HG03558 (cell line): Measurements from ENCODE around the gene GARNL3.

ENCODE experiments used
- ATAC-seq: cut with Tn5 transposase; IDR thresholded peaks from one replicate; pipeline ENCODE4 v1.9.1; 2021; ENCODE audit warnings: moderate number of reproducible peaks; ENCODE audit not compliant: unreplicated experiment; ENCODE audit errors: extremely low read depth

Gene GARNL3

GRCh38 chr9:127269449-127269848 is 4.9 kb downstream of the GARNL3 start:
- ATAC-seq: no peak

GRCh38 chr9:127273326-127273725 is 8.8 kb downstream of the GARNL3 start:
- ATAC-seq: no peak

GRCh38 chr9:127277099-127277498 is 12.5 kb downstream of the GARNL3 start:
- no peak for ATAC-seq

- ATAC-seq: no peak
These were observed 13.2 kb downstream of the GARNL3 start for GRCh38 chr9:127277770-127278169.

DNA sequence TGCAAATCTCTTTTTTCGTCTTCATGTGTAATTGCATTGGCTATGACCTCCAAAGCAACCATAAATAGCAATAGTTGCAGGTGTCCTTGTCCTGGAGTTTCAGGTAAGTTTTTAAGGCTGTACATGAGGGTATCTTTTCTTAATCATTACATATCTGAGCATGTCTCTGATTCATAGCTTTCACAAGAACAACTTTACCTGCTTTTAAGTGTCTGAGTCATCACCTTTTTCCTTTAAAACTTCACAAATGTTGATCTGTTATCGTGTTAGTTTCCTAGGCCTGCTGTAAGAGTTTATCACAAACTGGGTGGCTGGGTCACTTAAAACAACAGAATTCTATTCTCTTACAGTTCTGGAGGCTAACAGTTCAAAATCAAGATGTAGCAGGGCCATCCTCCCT is 13.8 kb downstream of the GARNL3 start:
- no peak for ATAC-seq

GRCh38 chr9:127279717-127280285 is 15.2 kb downstream of the GARNL3 start:
- no peak for ATAC-seq

GRCh38 chr9:127280880-127281660 is 16.5 kb downstream of the GARNL3 start:
- ATAC-seq: no peak

DNA sequence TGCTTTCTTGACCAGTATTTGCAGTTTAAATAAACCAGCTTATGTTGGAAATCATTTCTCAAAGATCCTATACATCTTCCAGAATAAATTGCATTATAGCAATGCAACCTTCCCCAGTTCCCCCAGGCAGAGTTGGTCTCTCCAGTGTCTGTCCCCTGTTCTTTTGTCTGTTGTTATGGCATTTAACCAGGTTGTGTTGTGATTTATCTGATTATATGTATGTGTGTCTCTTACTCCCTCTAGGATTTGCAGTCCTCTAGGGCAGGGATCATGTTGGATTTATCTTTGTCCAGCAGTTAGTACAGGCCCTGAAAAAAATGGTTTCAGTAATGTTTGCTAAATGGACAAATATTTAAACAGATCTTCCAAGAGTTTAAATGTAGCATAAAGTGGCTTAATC is 17.3 kb downstream of the GARNL3 start:
- no peak for ATAC-seq

GRCh38 chr9:127282611-127283010 is 18.0 kb downstream of the GARNL3 start:
- ATAC-seq: no peak

- ATAC-seq: no peak
These were observed 18.6 kb downstream of the GARNL3 start for GRCh38 chr9:127283135-127283534.

- ATAC-seq: no peak
These were observed 19.4 kb downstream of the GARNL3 start for GRCh38 chr9:127283917-127284497.

DNA sequence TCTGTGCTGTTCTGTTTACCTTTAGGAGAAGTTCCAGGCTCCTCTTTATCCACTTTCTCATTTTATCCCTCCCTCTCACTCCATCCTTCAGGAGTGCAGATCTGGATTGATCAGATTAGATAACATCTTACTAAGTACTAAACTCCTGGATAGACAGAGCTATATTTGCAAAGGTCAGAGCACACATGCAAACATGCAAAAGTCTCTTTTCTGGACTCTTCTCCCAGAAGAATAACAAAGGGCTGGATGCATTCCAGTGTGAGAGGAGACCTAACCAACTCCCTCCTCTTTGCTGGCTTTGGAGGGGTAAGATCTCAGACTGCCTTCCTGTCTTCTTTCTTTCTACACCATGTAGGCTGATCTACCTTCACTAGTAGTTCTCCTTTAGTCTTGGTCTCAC is 21.4 kb downstream of the GARNL3 start:
- no peak for ATAC-seq

- no peak for ATAC-seq
These were observed 26.0 kb downstream of the GARNL3 start for GRCh38 chr9:127290561-127291065.

DNA sequence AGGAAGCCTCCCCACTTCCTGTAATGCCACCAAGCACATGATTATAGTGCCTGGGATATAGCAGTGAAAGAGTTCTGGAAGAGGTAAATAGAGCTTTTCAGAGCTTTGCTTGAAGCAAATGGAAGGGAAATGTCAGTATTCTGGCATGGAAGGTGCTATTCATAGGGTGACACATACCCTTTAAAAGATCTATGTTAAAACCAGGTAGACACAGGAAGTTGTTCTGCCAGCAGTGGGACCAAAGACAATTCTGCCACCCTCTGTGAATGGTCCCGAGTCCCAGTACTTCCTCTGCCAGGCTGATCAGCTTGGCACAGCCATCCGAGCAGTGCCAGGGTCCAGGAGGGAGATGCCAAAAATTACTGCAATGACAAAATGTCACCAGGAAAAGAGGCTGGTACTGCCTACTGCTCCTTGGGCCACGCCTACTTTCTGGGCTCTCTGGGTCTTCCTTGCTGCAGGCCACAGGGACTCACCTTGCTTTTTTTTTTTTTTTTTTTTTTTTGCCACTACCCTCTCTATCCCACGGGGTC is 26.7 kb downstream of the GARNL3 start:
- no peak for ATAC-seq

DNA sequence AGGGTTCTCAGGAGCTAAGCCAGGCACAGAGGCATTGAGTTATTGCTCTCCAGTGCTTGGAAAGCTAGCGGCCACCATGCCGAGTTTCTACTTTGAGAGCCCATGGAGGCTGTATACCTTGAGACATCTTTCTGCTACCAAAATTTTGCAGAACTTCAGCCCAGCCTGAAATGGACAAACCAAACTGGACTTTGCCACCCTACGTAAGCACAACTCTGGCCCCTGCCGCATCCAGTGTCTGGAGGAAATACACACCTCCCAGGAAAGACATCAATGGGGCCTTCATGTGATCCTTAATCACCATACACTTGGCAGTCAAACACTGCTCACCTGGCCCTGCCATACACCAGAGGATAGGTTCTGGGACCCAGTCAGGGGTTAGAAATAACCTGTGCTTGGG is 27.8 kb downstream of the GARNL3 start:
- ATAC-seq: no peak

DNA sequence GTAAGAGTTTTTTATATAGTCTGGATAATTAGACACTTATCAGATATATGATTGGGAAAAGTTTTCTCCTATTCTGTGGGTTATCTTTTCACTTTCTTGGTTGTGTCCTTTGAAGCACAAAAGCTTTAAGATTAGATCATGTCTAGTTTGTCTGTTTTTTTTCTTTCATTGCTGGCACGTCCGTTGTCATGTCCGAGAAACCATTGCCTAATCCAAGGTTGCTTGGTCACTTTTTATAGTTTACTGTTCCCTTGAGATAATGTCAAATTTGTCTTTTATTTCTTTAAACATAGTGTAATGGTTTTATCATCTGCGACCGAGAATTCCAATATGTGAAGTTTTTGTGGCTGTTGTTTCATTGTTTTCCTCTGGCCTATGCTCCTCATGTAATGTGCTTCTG is 28.8 kb downstream of the GARNL3 start:
- ATAC-seq: no peak

- ATAC-seq: no peak
These were observed 29.2 kb downstream of the GARNL3 start for GRCh38 chr9:127293767-127294166.

DNA sequence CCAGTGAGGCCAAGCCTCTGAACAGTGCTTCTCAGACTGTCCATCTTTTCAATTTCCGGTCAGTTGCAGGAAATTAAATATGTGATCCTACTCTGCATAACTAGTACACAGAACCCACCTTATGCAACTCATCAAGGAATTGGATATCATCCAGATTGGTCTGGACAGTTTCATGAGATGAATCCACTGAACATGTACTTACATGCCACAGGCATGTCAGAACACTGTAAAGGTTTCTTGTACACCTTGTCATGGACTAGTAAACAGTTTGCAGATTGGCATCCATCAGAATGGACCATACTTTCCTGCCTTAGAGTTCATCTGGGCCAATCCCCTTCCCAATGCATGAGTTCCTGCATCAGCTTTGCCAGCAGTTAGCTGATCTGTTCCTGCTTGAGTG is 30.4 kb downstream of the GARNL3 start:
- no peak for ATAC-seq

- no peak for ATAC-seq
These were observed 36.4 kb downstream of the GARNL3 start for GRCh38 chr9:127300886-127301447.

- no peak for ATAC-seq
These were observed 39.3 kb downstream of the GARNL3 start for GRCh38 chr9:127303830-127304229.
